ENCODE results near the gene NFAM1.

DNA sequence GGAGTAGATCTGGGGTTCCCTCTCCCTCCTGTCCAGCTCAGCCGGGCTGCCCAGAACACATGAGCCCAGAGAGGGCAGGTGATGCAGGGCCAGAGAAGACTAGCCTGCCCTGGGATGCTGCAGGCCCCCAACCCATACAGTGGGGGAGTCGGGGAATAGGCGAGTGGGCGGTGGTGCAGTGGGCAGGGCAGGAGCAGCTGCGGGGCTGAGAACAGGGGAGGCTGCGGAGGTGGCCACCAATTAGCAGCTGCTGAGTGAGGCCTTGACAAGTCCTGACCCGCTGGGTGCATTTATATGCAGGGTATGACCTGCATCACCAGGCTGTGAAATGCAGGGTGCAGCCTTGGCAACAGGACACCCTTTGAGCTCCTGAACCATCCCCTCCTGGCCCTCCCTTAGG lies 43.1 kb downstream of the NFAM1 start:
- no peak for TF ChIP-seq EGR1 (IDR thresholded peaks at IDR 0.05; ENCODE audit: low read depth in 2 of 2)
- no peak for TF ChIP-seq CTCF (IDR thresholded peaks at IDR 0.05; ENCODE audit: low read depth, low read length, missing input control)

Data from liver (tissue), 3 donors.